HG03196 (cell line): Measurements from ENCODE around the gene PTPRG.
"Not testable (repeated sequence)": the region's sequence is repeated elsewhere in the genome, so short reads cannot be mapped to it uniquely, and the experiment has no call there.

ENCODE experiments used
- ATAC-seq: cut with Tn5 transposase; IDR thresholded peaks from one replicate; pipeline ENCODE4 v1.9.1; 2021; ENCODE audit not compliant: unreplicated experiment

PTPRG gene

GRCh38 chr3:61682671-61683548 lies 121.5 kb downstream of the PTPRG start:
- no peak for ATAC-seq

GRCh38 chr3:61683549-61684236 lies 122.3 kb downstream of the PTPRG start:
- no peak for ATAC-seq

GRCh38 chr3:61684386-61684785 lies 123.0 kb downstream of the PTPRG start:
- no peak for ATAC-seq

- no peak for ATAC-seq
Observed at GRCh38 chr3:61685755-61686154, 124.4 kb downstream of the PTPRG start.

GRCh38 chr3:61686228-61686648 lies 124.9 kb downstream of the PTPRG start:
- no peak for ATAC-seq

- ATAC-seq: no peak
Observed at GRCh38 chr3:61687206-61687605, 125.8 kb downstream of the PTPRG start.

GRCh38 chr3:61687663-61688306 lies 126.4 kb downstream of the PTPRG start:
- no peak for ATAC-seq

- no peak for ATAC-seq
Observed at GRCh38 chr3:61688307-61688984, 127.1 kb downstream of the PTPRG start.

GRCh38 chr3:61690016-61690415 lies 128.6 kb downstream of the PTPRG start:
- ATAC-seq: no peak

- no peak for ATAC-seq
Observed at GRCh38 chr3:61691466-61691865, 130.1 kb downstream of the PTPRG start.

- no peak for ATAC-seq
Observed at GRCh38 chr3:61697301-61697700, 135.9 kb downstream of the PTPRG start.

GRCh38 chr3:61698278-61699072 lies 137.1 kb downstream of the PTPRG start:
- ATAC-seq: not testable (repeated sequence)

- ATAC-seq: no peak
Observed at GRCh38 chr3:61699622-61700021, 138.3 kb downstream of the PTPRG start.

- ATAC-seq: no peak
Observed at GRCh38 chr3:61701011-61701410, 139.6 kb downstream of the PTPRG start.

GRCh38 chr3:61702453-61702852 lies 141.1 kb downstream of the PTPRG start:
- ATAC-seq: no peak

GRCh38 chr3:61704807-61705206 lies 143.4 kb downstream of the PTPRG start:
- no peak for ATAC-seq

- no peak for ATAC-seq
Observed at GRCh38 chr3:61707492-61707891, 146.1 kb downstream of the PTPRG start.

GRCh38 chr3:61710920-61711319 lies 149.5 kb downstream of the PTPRG start:
- ATAC-seq: not testable (repeated sequence)

GRCh38 chr3:61714225-61714624 lies 152.9 kb downstream of the PTPRG start:
- ATAC-seq: no peak

- ATAC-seq: no peak
Observed at GRCh38 chr3:61715886-61716527, 154.6 kb downstream of the PTPRG start.
